Trophoblast cell (in vitro differentiated cells and primary cell): ENCODE results near the gene PSMG3. TPM values are rescaled to one million over a fixed set of nuclear protein-coding genes. Genes with fewer than 3 reads are reported as not detected.
A peak's percentile ranks its signal among the peaks of the same experiment; 100 is the strongest.

Experiments used
- DNase-seq, 2 donors: peaks; one replicate each; pipeline ENCODE4 v3.0.0-alpha.2; 2016
- H2AFZ ChIP-seq: 2 replicates; pipeline ENCODE4 v1.6.1; 2013; ENCODE audit warnings: low read length, moderate library complexity, mild to moderate bottlenecking; ENCODE audit not compliant: insufficient read depth, poor library complexity
- H2AK5ac ChIP-seq: 2 replicates; pipeline ENCODE4 v1.6.1; 2013; ENCODE audit warnings: mild to moderate bottlenecking, low read length
- H2BK120ac ChIP-seq: 2 replicates; pipeline ENCODE4 v1.6.1; 2013; ENCODE audit warnings: low read length, mild to moderate bottlenecking, moderate library complexity; ENCODE audit not compliant: insufficient read depth, poor library complexity
- H2BK12ac ChIP-seq: 2 replicates; pipeline ENCODE4 v1.6.1; 2013; ENCODE audit warnings: mild to moderate bottlenecking, low read length, moderate library complexity
- H2BK5ac ChIP-seq: 2 replicates; pipeline ENCODE4 v1.6.1; 2013; ENCODE audit warnings: low read length, low read depth, moderate library complexity, mild to moderate bottlenecking; ENCODE audit not compliant: poor library complexity
- H3K14ac ChIP-seq: 2 replicates; pipeline ENCODE4 v1.6.1; 2013; ENCODE audit warnings: mild to moderate bottlenecking, low read length
- H3K18ac ChIP-seq: 2 replicates; pipeline ENCODE4 v1.6.1; 2013; ENCODE audit warnings: mild to moderate bottlenecking, low read length
- H3K23ac ChIP-seq: 2 replicates; pipeline ENCODE4 v1.6.1; 2013; ENCODE audit warnings: low read length
- H3K27ac ChIP-seq: 2 replicates; pipeline ENCODE4 v1.5.1; 2013; ENCODE audit warnings: low read depth, mild to moderate bottlenecking, inconsistent platforms, low read length, moderate library complexity
- H3K27me3 ChIP-seq: 2 replicates; pipeline ENCODE4 v1.6.1; 2013; ENCODE audit warnings: inconsistent platforms, mild to moderate bottlenecking, low read length, moderate library complexity; ENCODE audit not compliant: insufficient read depth
- H3K36me3 ChIP-seq, 2 experiments: 1 replicate in 1 of 2; 2 replicates in 1 of 2; pipeline ENCODE4 v1.6.1; 2013; ENCODE audit warnings: low read length in 2 of 2, mild to moderate bottlenecking in 2 of 2, moderate library complexity in 1 of 2; ENCODE audit not compliant: insufficient read depth in 2 of 2, control insufficient read depth in 1 of 2
- H3K4ac ChIP-seq: 2 replicates; pipeline ENCODE4 v1.6.1; 2013; ENCODE audit warnings: low read depth, mild to moderate bottlenecking, low read length, moderate library complexity
- H3K4me1 ChIP-seq, 2 experiments: 1 replicate in 1 of 2; 2 replicates in 1 of 2; pipeline ENCODE4 v1.6.1; 2013; ENCODE audit warnings: low read length in 2 of 2, mild to moderate bottlenecking in 2 of 2, moderate library complexity in 1 of 2; ENCODE audit not compliant: insufficient read depth in 2 of 2, control insufficient read depth in 1 of 2
- H3K4me2 ChIP-seq: 2 replicates; pipeline ENCODE4 v1.6.1; 2013; ENCODE audit warnings: inconsistent platforms, mild to moderate bottlenecking, low read length, moderate library complexity
- H3K4me3 ChIP-seq: 2 replicates; pipeline ENCODE4 v1.5.1; 2013; ENCODE audit warnings: mild to moderate bottlenecking, low read depth, low read length, inconsistent platforms
- H3K79me1 ChIP-seq: one replicate; pipeline ENCODE4 v1.6.1; 2013; ENCODE audit warnings: low read length
- H3K79me2 ChIP-seq: 2 replicates; pipeline ENCODE4 v1.6.1; 2013; ENCODE audit warnings: low read length, mild to moderate bottlenecking; ENCODE audit not compliant: control insufficient read depth, insufficient read depth, poor library complexity
- H3K9ac ChIP-seq: 2 replicates; pipeline ENCODE4 v1.6.1; 2013; ENCODE audit warnings: mild to moderate bottlenecking, low read length
- H3K9me3 ChIP-seq: 2 replicates; pipeline ENCODE4 v1.6.1; 2013; ENCODE audit warnings: low read depth, mild to moderate bottlenecking, control low read depth, inconsistent platforms, low read length; ENCODE audit not compliant: insufficient read depth
- H4K12ac ChIP-seq: 2 replicates; pipeline ENCODE4 v1.6.1; 2013; ENCODE audit warnings: low read depth, mild to moderate bottlenecking, low read length, moderate library complexity
- H4K8ac ChIP-seq: 2 replicates; pipeline ENCODE4 v1.6.1; 2013; ENCODE audit warnings: low read depth, mild to moderate bottlenecking, low read length, moderate library complexity
- H4K91ac ChIP-seq: one replicate; pipeline ENCODE4 v1.6.1; 2013; ENCODE audit warnings: low read depth, mild to moderate bottlenecking, low read length, moderate library complexity
- WGBS: extraction: QIAGEN DNeasy Blood & Tissue Kit; methylation state at CpG from one replicate; pipeline ENCODE4 v1.1.7; 2013; ENCODE audit warnings: missing lambda C conversion rate; ENCODE audit not compliant: insufficient read length, insufficient coverage; ENCODE audit errors: extremely low coverage; 5-methylcytosine and 5-hydroxymethylcytosine counted together
- polyA plus RNA-seq: library from polyadenylated mRNA; stranded (reverse); fragments of 200-250 nt; gene quantifications from 2 replicates; pipeline ENCODE4 v1.2.3, GENCODE V29; 2013

The PSMG3 gene, protein sequence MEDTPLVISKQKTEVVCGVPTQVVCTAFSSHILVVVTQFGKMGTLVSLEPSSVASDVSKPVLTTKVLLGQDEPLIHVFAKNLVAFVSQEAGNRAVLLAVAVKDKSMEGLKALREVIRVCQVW
- 11.7 and 12.0 TPM in 2 replicates for polyA plus RNA-seq

DNA sequence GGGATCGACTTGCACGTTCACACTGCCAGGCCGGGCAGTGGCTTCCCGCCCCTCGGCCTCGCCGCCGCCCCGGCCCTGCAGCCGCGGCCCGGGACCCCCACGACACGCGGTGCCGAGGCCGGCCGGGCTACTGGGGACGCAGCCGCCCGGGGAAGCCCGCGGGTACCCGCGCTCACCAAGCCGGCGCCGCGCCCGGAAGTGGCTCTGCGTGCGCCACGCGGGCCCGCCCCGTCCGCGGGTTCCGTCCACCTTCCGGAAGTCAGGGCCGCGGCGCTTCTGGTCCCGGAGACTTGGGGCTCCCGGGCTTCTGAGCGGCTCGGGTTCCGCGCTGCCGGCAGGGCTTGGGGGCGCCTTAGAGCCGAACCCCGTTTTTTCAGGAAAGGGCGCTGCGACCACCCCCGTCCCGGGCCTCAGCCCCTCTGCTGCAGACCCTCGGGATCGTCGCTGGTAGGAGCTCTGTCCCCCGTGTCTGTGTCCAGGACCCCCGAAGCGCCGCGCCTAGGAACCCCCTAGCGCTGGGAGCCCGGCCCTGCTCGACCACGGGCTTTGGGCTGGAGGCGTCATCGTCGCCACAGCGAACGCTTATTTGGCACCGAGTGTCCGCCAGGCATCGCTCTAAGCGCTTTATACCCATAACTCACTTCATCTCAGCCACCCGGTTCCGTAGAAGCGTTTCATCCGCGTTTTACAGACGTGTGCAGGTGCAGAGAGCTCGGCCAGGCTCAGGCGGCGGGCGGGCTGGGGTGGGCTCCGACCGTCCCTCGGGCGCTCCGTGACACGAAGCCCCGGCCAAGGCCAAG, at the start of gene PSMG3:
Gene PSMG3, minus strand, starts transcription at position 200 of the 800 bp plus-strand sequence. CDS start 693 bp downstream, outside the sequence.
- H3K27me3 ChIP-seq, result no peaks in the 10 kb centered on the region
- H3K36me3 ChIP-seq, result peaks cover 6 to 9% of the 10 kb centered on the region in 2 experiments
- peaks cover 7% of the 10 kb centered on the region for H3K79me2 ChIP-seq
- H3K4me3 ChIP-seq, result peak within 1 kb of the TSS; percentile 84
- H3K4me1 ChIP-seq, result peaks cover 19 to 25% of the 10 kb centered on the region in 2 experiments
- peak within 1 kb of the TSS; percentile 94 for H4K8ac ChIP-seq
- H4K12ac ChIP-seq, result peak within 1 kb of the TSS; percentile 83
- peak within 1 kb of the TSS; percentile 86 for H2BK120ac ChIP-seq
- peak within 1 kb of the TSS; percentile 89 for H3K9ac ChIP-seq
- peak within 1 kb of the TSS; percentile 70 for H3K27ac ChIP-seq
- peak within 1 kb of the TSS; percentile 60 for H3K4me2 ChIP-seq
- H4K91ac ChIP-seq, result peak within 1 kb of the TSS; percentile 91
- H2BK5ac ChIP-seq, result peak within 1 kb of the TSS; percentile 87
- H3K23ac ChIP-seq, result peak within 1 kb of the TSS; percentile 82
- peaks cover 10% of the 10 kb centered on the region for H3K79me1 ChIP-seq
- DNase-seq, result peak; percentile 84 to 87
- H3K18ac ChIP-seq, result peak within 1 kb of the TSS; percentile 77
- H3K9me3 ChIP-seq, result no peaks in the 10 kb centered on the region
- H3K14ac ChIP-seq, result peak within 1 kb of the TSS; percentile 91
- peak within 1 kb of the TSS; percentile 83 for H2AFZ ChIP-seq
- peak within 1 kb of the TSS; percentile 84 for H3K4ac ChIP-seq
- no CpG with 5 or more reads among the region's 95 CpGs for WGBS
- H2AK5ac ChIP-seq, result peak within 1 kb of the TSS; percentile 96
- peak within 1 kb of the TSS; percentile 73 for H2BK12ac ChIP-seq

DNA sequence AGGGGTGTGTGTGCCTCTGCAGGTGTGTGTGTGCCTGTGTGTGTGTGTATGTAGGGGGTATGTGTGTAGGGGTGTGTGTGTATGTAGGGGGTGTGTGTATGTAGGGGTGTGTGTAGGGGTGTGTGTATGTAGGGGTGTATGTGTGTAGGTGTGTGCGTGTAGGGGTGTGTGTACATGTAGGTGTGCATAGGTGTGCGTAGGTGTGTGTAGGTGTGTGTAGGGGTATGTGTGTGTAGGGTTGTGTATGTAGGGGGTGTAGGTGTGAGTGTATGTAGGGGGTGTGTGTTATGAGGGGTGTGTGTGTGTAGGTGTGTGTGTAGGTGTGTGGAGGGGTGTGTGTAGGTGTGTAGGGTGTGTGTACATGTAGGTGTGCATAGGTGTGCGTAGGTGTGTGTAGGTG, 48.6 kb upstream of the PSMG3 start:
- H3K23ac ChIP-seq, result peak overlapping the region; percentile 87
- H3K4me3 ChIP-seq, result peak overlapping the region; percentile 48
- no peak overlapping the region for H3K14ac ChIP-seq
- no peaks in the 10 kb centered on the region for H3K36me3 ChIP-seq
- no peak overlapping the region for H2AFZ ChIP-seq
- H3K9me3 ChIP-seq, result peaks cover 19% of the 10 kb centered on the region
- no peak overlapping the region for H2BK120ac ChIP-seq
- no peak overlapping the region for H3K9ac ChIP-seq
- no peak overlapping the region for H3K18ac ChIP-seq
- H3K27ac ChIP-seq, result no peak overlapping the region
- no peaks in the 10 kb centered on the region for H3K27me3 ChIP-seq
- H4K12ac ChIP-seq, result no peak overlapping the region
- no peak overlapping the region for H3K4ac ChIP-seq
- H4K91ac ChIP-seq, result no peak overlapping the region
- no peak overlapping the region for H2AK5ac ChIP-seq
- H2BK5ac ChIP-seq, result no peak overlapping the region
- WGBS, result 98% methylated on average over 3 of the region's 3 CpGs
- H3K79me1 ChIP-seq, result no peaks in the 10 kb centered on the region
- no peak overlapping the region for H2BK12ac ChIP-seq
- no peak for DNase-seq
- no peaks in the 10 kb centered on the region for H3K79me2 ChIP-seq
- no peak overlapping the region for H3K4me2 ChIP-seq
- no peaks in the 10 kb centered on the region for H3K4me1 ChIP-seq
- H4K8ac ChIP-seq, result no peak overlapping the region

DNA sequence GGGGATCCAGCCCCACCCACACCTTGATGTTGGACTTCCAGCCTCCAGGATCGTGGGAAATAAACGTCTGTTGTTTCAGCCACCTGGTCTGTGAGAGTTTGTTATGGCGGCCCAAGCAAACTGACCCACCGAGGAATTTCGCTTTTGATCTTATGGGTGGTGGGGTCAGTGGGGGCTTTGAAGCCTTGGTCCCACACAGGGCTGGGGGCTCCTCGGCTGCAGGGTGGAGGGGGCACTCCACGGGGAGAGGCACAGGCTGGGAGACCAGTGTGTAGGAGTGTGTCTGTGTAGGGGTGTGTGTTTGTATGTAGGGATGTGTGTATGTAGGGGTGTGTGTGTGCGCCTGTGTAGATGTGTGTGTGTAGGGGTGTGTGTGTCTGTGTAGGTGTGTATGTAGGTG, 48.1 kb upstream of the PSMG3 start:
- H3K79me1 ChIP-seq, result no peaks in the 10 kb centered on the region
- DNase-seq, result no peak
- no peaks in the 10 kb centered on the region for H3K79me2 ChIP-seq
- no peak overlapping the region for H3K23ac ChIP-seq
- H3K4ac ChIP-seq, result no peak overlapping the region
- H4K12ac ChIP-seq, result no peak overlapping the region
- 100% methylated on average over 1 of the region's 8 CpGs for WGBS
- H3K4me2 ChIP-seq, result no peak overlapping the region
- no peak overlapping the region for H2BK12ac ChIP-seq
- no peak overlapping the region for H3K14ac ChIP-seq
- no peaks in the 10 kb centered on the region for H3K36me3 ChIP-seq
- no peak overlapping the region for H3K9ac ChIP-seq
- no peak overlapping the region for H3K27ac ChIP-seq
- H3K18ac ChIP-seq, result no peak overlapping the region
- H3K4me1 ChIP-seq, result no peaks in the 10 kb centered on the region
- H3K27me3 ChIP-seq, result no peaks in the 10 kb centered on the region
- peaks cover 19% of the 10 kb centered on the region for H3K9me3 ChIP-seq
- no peak overlapping the region for H2BK120ac ChIP-seq
- H4K91ac ChIP-seq, result no peak overlapping the region
- H4K8ac ChIP-seq, result no peak overlapping the region
- no peak overlapping the region for H2AK5ac ChIP-seq
- H2AFZ ChIP-seq, result no peak overlapping the region
- no peak overlapping the region for H2BK5ac ChIP-seq
- no peak overlapping the region for H3K4me3 ChIP-seq

DNA sequence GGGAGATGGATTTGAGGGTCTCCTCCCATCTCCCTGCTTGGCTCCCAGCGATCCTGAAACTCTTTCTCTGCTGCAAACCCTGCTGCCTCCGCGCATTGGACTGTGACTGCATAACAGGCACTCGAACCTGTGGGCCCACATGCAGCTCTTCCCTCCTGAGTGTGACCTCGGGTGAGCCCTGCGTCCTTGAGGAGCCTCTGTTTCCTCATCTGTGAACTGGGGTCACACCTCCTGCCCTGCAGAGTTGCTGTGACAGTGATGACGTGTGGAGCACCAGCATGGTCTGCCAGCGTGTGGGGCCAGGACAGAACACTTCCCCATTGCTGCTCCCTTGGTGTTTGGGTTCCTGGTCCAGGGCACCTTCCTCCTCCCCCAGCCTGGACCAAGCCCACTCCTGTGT, 46.9 kb upstream of the PSMG3 start:
- H4K91ac ChIP-seq, result no peak overlapping the region
- no peak for DNase-seq
- H3K4ac ChIP-seq, result no peak overlapping the region
- no peaks in the 10 kb centered on the region for H3K27me3 ChIP-seq
- H4K12ac ChIP-seq, result no peak overlapping the region
- H2BK12ac ChIP-seq, result no peak overlapping the region
- H2BK5ac ChIP-seq, result no peak overlapping the region
- H2BK120ac ChIP-seq, result no peak overlapping the region
- no peak overlapping the region for H3K4me2 ChIP-seq
- H2AFZ ChIP-seq, result no peak overlapping the region
- no peaks in the 10 kb centered on the region for H3K79me2 ChIP-seq
- H3K27ac ChIP-seq, result no peak overlapping the region
- H3K9ac ChIP-seq, result no peak overlapping the region
- no peak overlapping the region for H3K23ac ChIP-seq
- H3K4me3 ChIP-seq, result no peak overlapping the region
- peaks cover 17% of the 10 kb centered on the region for H3K9me3 ChIP-seq
- H3K14ac ChIP-seq, result no peak overlapping the region
- no peaks in the 10 kb centered on the region for H3K79me1 ChIP-seq
- H3K4me1 ChIP-seq, result no peaks in the 10 kb centered on the region
- H3K18ac ChIP-seq, result no peak overlapping the region
- no peak overlapping the region for H2AK5ac ChIP-seq
- WGBS, result no CpG with 5 or more reads among the region's 8 CpGs
- H3K36me3 ChIP-seq, result no peaks in the 10 kb centered on the region
- H4K8ac ChIP-seq, result no peak overlapping the region
